Measurements from ENCODE around the gene STARD13.

STARD13 gene

DNA sequence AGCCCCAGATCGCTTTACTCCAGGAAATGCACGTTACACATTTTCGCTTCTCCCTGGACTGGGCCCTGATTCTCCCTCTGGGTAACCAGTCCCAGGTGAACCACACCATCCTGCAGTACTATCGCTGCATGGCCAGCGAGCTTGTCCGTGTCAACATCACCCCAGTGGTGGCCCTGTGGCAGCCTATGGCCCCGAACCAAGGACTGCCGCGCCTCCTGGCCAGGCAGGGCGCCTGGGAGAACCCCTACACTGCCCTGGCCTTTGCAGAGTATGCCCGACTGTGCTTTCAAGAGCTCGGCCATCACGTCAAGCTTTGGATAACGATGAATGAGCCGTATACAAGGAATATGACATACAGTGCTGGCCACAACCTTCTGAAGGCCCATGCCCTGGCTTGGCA is 224.7 kb downstream of the STARD13 start:
- H3K27me3 Mint-ChIP-seq = no peaks in the 10 kb centered on the region
- no peaks in the 10 kb centered on the region for H3K36me3 Mint-ChIP-seq (ENCODE audit: low read depth)
- H3K4me1 Mint-ChIP-seq (ENCODE audit: low read depth) = no peaks in the 10 kb centered on the region
- no peak for DNase-seq
- no peak overlapping the region for H3K4me3 Mint-ChIP-seq
- no peaks in the 10 kb centered on the region for H3K9me3 Mint-ChIP-seq
- H3K27ac Mint-ChIP-seq = no peak overlapping the region

GRCh38 chr13:33058776-33059327 is 226.7 kb downstream of the STARD13 start:
- no peak for DNase-seq
- H3K4me1 Mint-ChIP-seq (ENCODE audit: low read depth) = no peaks in the 10 kb centered on the region
- H3K36me3 Mint-ChIP-seq (ENCODE audit: low read depth) = no peaks in the 10 kb centered on the region
- H3K9me3 Mint-ChIP-seq = no peaks in the 10 kb centered on the region
- no peak overlapping the region for H3K27ac Mint-ChIP-seq
- no peaks in the 10 kb centered on the region for H3K27me3 Mint-ChIP-seq
- no peak overlapping the region for H3K4me3 Mint-ChIP-seq

- H3K4me1 Mint-ChIP-seq (ENCODE audit: low read depth) = no peaks in the 10 kb centered on the region
Observed at GRCh38 chr13:33057019-33057780, 228.4 kb downstream of the STARD13 start.

DNA sequence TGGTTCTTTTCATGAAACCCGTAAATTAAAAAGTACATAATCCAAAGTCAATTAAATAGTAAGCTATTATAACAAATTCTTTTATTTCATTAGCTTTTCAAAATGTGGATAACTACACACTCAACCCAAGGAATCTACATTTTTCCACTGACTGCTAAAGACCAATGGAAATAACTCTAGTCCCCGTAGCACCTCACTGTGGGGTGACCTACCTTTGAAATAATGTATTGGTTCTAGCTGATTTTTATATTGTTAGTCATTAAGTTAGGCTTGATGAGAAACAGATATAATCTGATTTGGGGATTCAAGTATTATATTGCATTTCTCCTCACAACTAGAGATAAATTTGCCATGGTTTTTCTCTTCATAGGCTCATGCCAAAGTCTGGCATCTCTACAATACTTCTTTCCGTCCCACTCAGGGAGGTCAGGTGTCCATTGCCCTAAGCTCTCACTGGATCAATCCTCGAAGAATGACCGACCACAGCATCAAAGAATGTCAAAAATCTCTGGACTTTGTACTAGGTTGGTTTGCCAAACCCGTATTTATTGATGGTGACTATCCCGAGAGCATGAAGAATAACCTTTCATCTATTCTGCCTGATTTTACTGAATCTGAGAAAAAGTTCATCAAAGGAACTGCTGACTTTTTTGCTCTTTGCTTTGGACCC is 232.0 kb downstream of the STARD13 start:
- no peak overlapping the region for H3K4me3 Mint-ChIP-seq
- no peaks in the 10 kb centered on the region for H3K4me1 Mint-ChIP-seq (ENCODE audit: low read depth)

More at GRCh38 chr13:33057019-33057780, 228.4 kb downstream of the STARD13 start:
- Mint-ChIP-seq H3K4me3 (no peak overlapping the region), H3K36me3 (ENCODE audit: low read depth) (no peaks in the 10 kb centered on the region), H3K27me3 (no peaks in the 10 kb centered on the region), H3K27ac (no peak overlapping the region), H3K9me3 (no peaks in the 10 kb centered on the region)
- no peak for DNase-seq

More for the DNA sequence above, 232.0 kb downstream of the STARD13 start:
- no peaks in the 10 kb centered on the region for H3K36me3 Mint-ChIP-seq (ENCODE audit: low read depth)
- H3K9me3 Mint-ChIP-seq = no peaks in the 10 kb centered on the region
- no peak for DNase-seq
- H3K27ac Mint-ChIP-seq = no peak overlapping the region
- H3K27me3 Mint-ChIP-seq = peaks cover 17% of the 10 kb centered on the region

All from activated T-cell treated with anti-CD3 and anti-CD28 coated beads, Interleukin-2, amount 50 U/mL, for 24 hours (primary cell).